ENCODE data around the gene AKAP6.
"Not testable (repeated sequence)": the region's sequence is repeated elsewhere in the genome, so short reads cannot be mapped to it uniquely, and the experiment has no call there.

AKAP6 gene

GRCh38 chr14:32728526-32728925 is 399.4 kb downstream of the AKAP6 start:
- DNase-seq (ENCODE audit: low read depth in 2 of 3, low spot score in 1 of 3) = no peak

- no peak for DNase-seq (ENCODE audit: low read depth in 2 of 3, low spot score in 1 of 3)
These were observed 399.9 kb downstream of the AKAP6 start for GRCh38 chr14:32728976-32729375.

GRCh38 chr14:32731249-32731648 is 402.2 kb downstream of the AKAP6 start:
- no peak for DNase-seq (ENCODE audit: low read depth in 2 of 3, low spot score in 1 of 3)

- DNase-seq (ENCODE audit: low read depth in 2 of 3, low spot score in 1 of 3) = no peak
These were observed 403.9 kb downstream of the AKAP6 start for GRCh38 chr14:32733015-32733414.

- no peak for DNase-seq (ENCODE audit: low read depth in 2 of 3, low spot score in 1 of 3)
These were observed 405.2 kb downstream of the AKAP6 start for GRCh38 chr14:32734261-32734660.

- no peak for DNase-seq (ENCODE audit: low read depth in 2 of 3, low spot score in 1 of 3)
These were observed 408.5 kb downstream of the AKAP6 start for GRCh38 chr14:32737621-32738020.

GRCh38 chr14:32738206-32738871 is 409.2 kb downstream of the AKAP6 start:
- DNase-seq (ENCODE audit: low read depth in 2 of 3, low spot score in 1 of 3) = no peak

- no peak for DNase-seq (ENCODE audit: low read depth in 2 of 3, low spot score in 1 of 3)
These were observed 415.8 kb downstream of the AKAP6 start for GRCh38 chr14:32744811-32745445.

GRCh38 chr14:32754209-32754608 is 425.1 kb downstream of the AKAP6 start:
- no peak for DNase-seq (ENCODE audit: low read depth in 2 of 3, low spot score in 1 of 3)

GRCh38 chr14:32756173-32756572 is 427.1 kb downstream of the AKAP6 start:
- no peak for DNase-seq (ENCODE audit: low read depth in 2 of 3, low spot score in 1 of 3)

GRCh38 chr14:32756775-32757174 is 427.7 kb downstream of the AKAP6 start:
- DNase-seq (ENCODE audit: low read depth in 2 of 3, low spot score in 1 of 3) = no peak

- no peak for DNase-seq (ENCODE audit: low read depth in 2 of 3, low spot score in 1 of 3)
These were observed 428.5 kb downstream of the AKAP6 start for GRCh38 chr14:32757568-32757967.

GRCh38 chr14:32761381-32761968 is 432.4 kb downstream of the AKAP6 start:
- no peak for DNase-seq (ENCODE audit: low read depth in 2 of 3, low spot score in 1 of 3)

- DNase-seq (ENCODE audit: low read depth in 2 of 3, low spot score in 1 of 3) = no peak
These were observed 433.8 kb downstream of the AKAP6 start for GRCh38 chr14:32762886-32763285.

GRCh38 chr14:32763673-32764072 is 434.6 kb downstream of the AKAP6 start:
- no peak for DNase-seq (ENCODE audit: low read depth in 2 of 3, low spot score in 1 of 3)

GRCh38 chr14:32764131-32764530 is 435.0 kb downstream of the AKAP6 start:
- no peak for DNase-seq (ENCODE audit: low read depth in 2 of 3, low spot score in 1 of 3)

- DNase-seq (ENCODE audit: low read depth in 2 of 3, low spot score in 1 of 3) = no peak
These were observed 441.3 kb downstream of the AKAP6 start for GRCh38 chr14:32770422-32770821.

GRCh38 chr14:32774214-32774613 is 445.1 kb downstream of the AKAP6 start:
- DNase-seq (ENCODE audit: low read depth in 2 of 3, low spot score in 1 of 3) = no peak

- DNase-seq (ENCODE audit: low read depth in 2 of 3, low spot score in 1 of 3) = no peak
These were observed 450.7 kb downstream of the AKAP6 start for GRCh38 chr14:32779840-32780239.

- DNase-seq (ENCODE audit: low read depth in 2 of 3, low spot score in 1 of 3) = no peak
These were observed 455.3 kb downstream of the AKAP6 start for GRCh38 chr14:32784405-32784804.

GRCh38 chr14:32785585-32785984 is 456.5 kb downstream of the AKAP6 start:
- no peak for DNase-seq (ENCODE audit: low read depth in 2 of 3, low spot score in 1 of 3)

- DNase-seq (ENCODE audit: low read depth in 2 of 3, low spot score in 1 of 3) = no peak
These were observed 457.8 kb downstream of the AKAP6 start for GRCh38 chr14:32786886-32787285.

- DNase-seq (ENCODE audit: low read depth in 2 of 3, low spot score in 1 of 3) = not testable (repeated sequence)
These were observed 463.9 kb downstream of the AKAP6 start for GRCh38 chr14:32793033-32793432.

Data from stimulated activated CD4-positive, alpha-beta T cell treated with anti-CD3 and anti-CD28 coated beads, Interleukin-12 subunit alpha, Interleukin-12 subunit beta, amount 100 ng/mL, for 48 hours (primary cell).